GM12874 (cell line): ENCODE measurements around the gene VSIG10L2.

Experiments
- TF ChIP-seq, protein P1 (sequence below): IDR thresholded peaks from 2 replicates; pipeline ENCODE4 v1.5.1; 2011; ENCODE audit warnings: low read depth, mild to moderate bottlenecking, control low read depth, low read length, moderate library complexity; ENCODE audit not compliant: insufficient read depth

The VSIG10L2 gene

DNA sequence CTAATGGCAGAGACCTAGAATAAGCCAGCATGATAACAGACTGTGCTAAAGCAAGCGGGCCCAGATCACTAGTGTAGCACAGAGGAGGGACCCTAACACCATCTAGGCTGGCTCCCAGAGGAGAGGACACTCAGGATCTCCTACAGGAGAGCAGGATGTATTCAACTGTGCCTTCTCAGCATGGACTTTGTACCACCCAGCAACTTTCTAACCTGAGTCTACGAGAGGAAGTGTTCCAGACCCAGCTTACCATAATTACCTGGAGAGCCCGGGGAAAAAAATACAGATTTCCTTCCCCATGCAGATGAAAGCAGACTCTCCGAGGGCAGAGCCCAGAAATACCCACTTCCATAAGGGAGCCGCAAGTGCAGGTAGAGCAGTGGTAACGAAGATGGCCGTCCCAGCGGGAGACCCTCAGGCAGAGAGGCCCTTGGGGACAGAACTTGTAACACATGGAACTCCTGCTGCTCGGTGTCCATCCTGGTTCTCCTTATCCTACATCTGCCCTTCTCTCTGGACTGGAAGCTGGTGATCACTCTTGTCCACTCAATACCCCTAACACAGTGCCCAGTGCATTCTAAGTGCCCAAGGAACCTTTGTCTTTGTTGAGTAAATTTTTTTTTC lies 21.3 kb upstream of the VSIG10L2 start:
- TF ChIP-seq, protein P1, sequence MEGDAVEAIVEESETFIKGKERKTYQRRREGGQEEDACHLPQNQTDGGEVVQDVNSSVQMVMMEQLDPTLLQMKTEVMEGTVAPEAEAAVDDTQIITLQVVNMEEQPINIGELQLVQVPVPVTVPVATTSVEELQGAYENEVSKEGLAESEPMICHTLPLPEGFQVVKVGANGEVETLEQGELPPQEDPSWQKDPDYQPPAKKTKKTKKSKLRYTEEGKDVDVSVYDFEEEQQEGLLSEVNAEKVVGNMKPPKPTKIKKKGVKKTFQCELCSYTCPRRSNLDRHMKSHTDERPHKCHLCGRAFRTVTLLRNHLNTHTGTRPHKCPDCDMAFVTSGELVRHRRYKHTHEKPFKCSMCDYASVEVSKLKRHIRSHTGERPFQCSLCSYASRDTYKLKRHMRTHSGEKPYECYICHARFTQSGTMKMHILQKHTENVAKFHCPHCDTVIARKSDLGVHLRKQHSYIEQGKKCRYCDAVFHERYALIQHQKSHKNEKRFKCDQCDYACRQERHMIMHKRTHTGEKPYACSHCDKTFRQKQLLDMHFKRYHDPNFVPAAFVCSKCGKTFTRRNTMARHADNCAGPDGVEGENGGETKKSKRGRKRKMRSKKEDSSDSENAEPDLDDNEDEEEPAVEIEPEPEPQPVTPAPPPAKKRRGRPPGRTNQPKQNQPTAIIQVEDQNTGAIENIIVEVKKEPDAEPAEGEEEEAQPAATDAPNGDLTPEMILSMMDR: no peak

DNA sequence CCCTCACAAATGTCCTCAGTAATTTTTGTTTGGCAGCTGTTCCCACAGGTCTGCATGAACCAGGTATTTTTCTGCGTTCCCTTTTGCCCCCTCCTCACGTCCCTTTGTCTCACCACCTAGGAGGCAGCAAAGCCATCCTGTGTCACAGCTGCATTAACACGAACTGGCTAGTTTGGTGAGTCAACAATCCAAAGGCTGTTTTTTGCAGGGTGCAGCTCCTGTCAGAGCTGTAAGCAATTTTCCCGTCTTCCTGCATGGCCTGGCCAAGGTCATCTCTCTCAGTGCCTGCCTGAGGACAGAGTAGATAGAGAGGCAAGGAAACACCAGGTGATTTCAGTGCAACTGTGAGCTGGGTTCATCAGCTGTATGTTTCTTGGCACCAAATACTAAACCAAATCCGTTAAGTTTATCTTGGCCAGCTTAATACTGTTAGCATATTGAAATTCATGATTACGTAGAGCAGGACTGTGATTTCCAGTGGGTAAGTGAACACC lies 20.6 kb upstream of the VSIG10L2 start:
- TF ChIP-seq, protein P1: no peak

DNA sequence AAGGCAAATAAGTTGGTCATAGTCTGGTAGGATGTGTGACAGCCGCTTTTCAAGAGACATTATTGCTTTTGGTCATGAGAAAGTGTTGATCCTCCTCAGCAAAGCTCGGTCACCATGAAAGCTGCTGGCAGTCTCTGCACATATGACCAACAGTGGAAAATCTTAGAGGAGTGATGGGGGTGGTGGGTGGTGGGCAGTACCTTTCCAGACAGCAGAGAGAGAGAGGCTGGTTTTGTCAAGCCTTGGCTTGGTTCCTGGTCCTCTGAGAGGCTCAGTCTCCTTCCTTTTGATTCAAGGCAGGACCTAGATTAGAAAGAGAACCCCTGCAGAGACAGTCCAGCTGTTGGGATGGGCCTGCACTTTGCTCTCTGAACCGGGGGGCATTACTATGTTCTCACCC lies 20.0 kb upstream of the VSIG10L2 start:
- TF ChIP-seq, protein P1: no peak

DNA sequence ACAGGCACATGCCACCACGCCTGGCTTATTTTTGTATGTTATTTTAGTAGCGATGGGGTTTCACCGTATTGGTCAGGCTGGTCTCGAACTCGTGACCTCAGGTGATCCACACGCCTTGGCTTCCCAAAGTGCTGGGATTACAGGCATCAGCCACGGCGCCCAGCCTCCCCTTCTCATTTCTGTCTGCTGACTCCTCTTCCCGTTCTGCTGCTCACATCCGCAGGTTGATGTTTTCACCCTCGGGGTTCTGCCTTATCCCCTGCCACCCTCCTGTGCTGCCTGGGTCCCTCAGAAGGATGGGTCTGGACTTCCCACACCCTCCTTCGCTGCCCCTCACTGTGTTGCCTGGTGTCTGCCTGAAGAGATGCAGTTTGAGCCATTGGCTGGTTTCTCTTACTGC lies 19.2 kb upstream of the VSIG10L2 start:
- TF ChIP-seq, protein P1: no peak

- TF ChIP-seq, protein P1: no peak
Observed at GRCh38 chr11:125929445-125930075, 16.3 kb upstream of the VSIG10L2 start.

DNA sequence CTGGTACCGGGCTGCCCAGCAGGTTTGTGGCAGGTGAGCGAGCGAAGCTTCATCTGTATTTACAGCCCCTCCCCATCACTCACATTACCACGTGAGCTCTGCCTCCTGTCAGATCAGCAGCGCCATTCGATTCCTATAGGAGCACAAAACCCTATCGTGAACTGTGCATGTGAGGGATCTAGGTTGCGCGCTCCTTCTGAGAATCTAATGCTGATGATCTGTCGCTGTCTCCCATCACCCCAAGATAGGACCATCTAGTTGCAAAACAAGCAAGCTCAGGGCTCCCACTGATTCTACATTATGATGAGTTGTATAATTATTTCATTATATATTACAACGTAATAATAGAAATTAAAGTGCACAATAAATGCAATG lies 15.8 kb upstream of the VSIG10L2 start:
- TF ChIP-seq, protein P1: no peak

- TF ChIP-seq, protein P1: no peak
Observed at GRCh38 chr11:125931116-125931515, 14.7 kb upstream of the VSIG10L2 start.
